Measurements from ENCODE around the gene ULK2. TPM values are rescaled to one million over a fixed set of nuclear protein-coding genes. Genes with fewer than 3 reads are reported as not detected.

The ULK2 gene
- total and polyA plus RNA-seq, 10 of the 15 experiments (the other 5 are each of a cell fraction or from before 2014, with no cell fraction given): 0.29 to 5.3 (median 1.6) TPM

DNA sequence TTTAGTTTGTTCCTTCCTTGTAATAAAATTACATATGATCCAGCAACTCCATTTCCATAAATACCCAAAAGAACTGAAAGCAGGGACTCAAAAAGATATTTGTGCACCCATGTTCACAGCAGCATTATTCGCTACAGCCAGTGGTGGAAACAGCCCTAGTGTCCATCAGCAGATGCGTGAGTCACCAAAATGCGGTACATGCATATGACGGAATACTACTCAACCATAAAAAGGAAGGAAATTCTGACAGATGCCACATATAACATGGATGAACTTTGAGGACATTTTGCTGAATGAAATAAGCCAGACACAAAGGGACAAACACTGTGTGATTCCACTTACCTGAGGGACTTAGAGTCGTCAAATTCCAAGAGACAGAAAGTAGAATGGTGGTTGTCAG, 142.2 kb downstream of the ULK2 start:
- H4K20me1 ChIP-seq (ENCODE audit: control insufficient read depth, insufficient read depth): no peaks in the 10 kb centered on the region
- FAIRE-seq (no peak), DNase-seq (ENCODE audit: low read depth, low spot score) (no peak), ATAC-seq (no peak)
- H3K36me3 ChIP-seq (ENCODE audit: control insufficient read depth in 2 of 2, insufficient read depth in 2 of 2, low read length in 1 of 2): no peaks in the 10 kb centered on the region
- intact Hi-C loops (cut with micrococcal nuclease; ENCODE audit: unreplicated experiment) (no loop called here), in situ Hi-C loops (cut with MboI) (no loop called here)
- no peak overlapping the region for H2AFZ ChIP-seq (ENCODE audit: control insufficient read depth, low read depth, low read length)
- peaks cover 0 to 2% of the 10 kb centered on the region in 2 experiments; a peak in 1 of 4 replicates for H3K27me3 ChIP-seq (replicated peaks in 1 of 2; ENCODE audit: control insufficient read depth in 2 of 2, insufficient read depth in 2 of 2, low read length in 1 of 2)
- ChIA-PET CTCF (no interaction called here), POLR2A (no interaction called here), SMC1A (ENCODE audit: uncharacterized antibody, unreplicated experiment) (no interaction called here), RAD21 (ENCODE audit: unreplicated experiment) (no interaction called here)
- no peaks in the 10 kb centered on the region for H3K9me3 ChIP-seq (replicated peaks; ENCODE audit: control insufficient read depth, insufficient read depth, low read length)
- no peak overlapping the region for H3K9ac ChIP-seq (ENCODE audit: control insufficient read depth, insufficient read depth, low read length)
- no peak overlapping the region for H3K4me2 ChIP-seq (ENCODE audit: control insufficient read depth, insufficient read depth)
- BruUV-seq (replicated peaks): no TSS peak
- H3K4me1 ChIP-seq (ENCODE audit: control insufficient read depth, insufficient read depth, low read length): no peaks in the 10 kb centered on the region
- H3K27ac ChIP-seq (ENCODE audit: control insufficient read depth, insufficient read depth): no peak overlapping the region
- no peaks in the 10 kb centered on the region for H3K79me2 ChIP-seq (ENCODE audit: control insufficient read depth, insufficient read depth, low read length)
- WGBS (ENCODE audit: insufficient coverage, insufficient replicate concordance, low lambda C conversion rate, missing lambda C conversion rate): 61% methylated on average over 5 of the region's 5 CpGs
- no peak overlapping the region for H3K4me3 ChIP-seq
- TF ChIP-seq NFXL1 (IDR thresholded peaks at IDR 0.05; ENCODE audit: borderline replicate concordance) (no peak), NFYA (IDR thresholded peaks at IDR 0.05; ENCODE audit: borderline replicate concordance, low read depth, low read length) (no peak), MTA3 (IDR thresholded peaks at IDR 0.05; ENCODE audit: borderline replicate concordance, low read length) (no peak), SREBF2 (IDR thresholded peaks at IDR 0.05; ENCODE audit: low read length) (no peak), RCOR1 (conservative IDR thresholded peaks at IDR 0.05; ENCODE audit: low read depth, low read length) (no peak), ZNF274 (IDR thresholded peaks at IDR 0.05; ENCODE audit: insufficient read depth, insufficient read length) (no peak), PML (IDR thresholded peaks at IDR 0.05; ENCODE audit: low read length) (no peak), NBN (IDR thresholded peaks at IDR 0.05) (no peak), ZNF217 (IDR thresholded peaks at IDR 0.05) (no peak), CREB1 (IDR thresholded peaks at IDR 0.05; ENCODE audit: low read depth) (no peak), FOS (IDR thresholded peaks at IDR 0.05; ENCODE audit: borderline replicate concordance, extremely low read depth, insufficient read length) (no peak), BCL11A (IDR thresholded peaks at IDR 0.05; ENCODE audit: low read depth, low read length) (no peak), REST (IDR thresholded peaks at IDR 0.05; ENCODE audit: low read depth, low read length) (no peak), CBX5 (IDR thresholded peaks at IDR 0.05; ENCODE audit: low read depth) (no peak), ZBED1 (IDR thresholded peaks at IDR 0.05; ENCODE audit: borderline replicate concordance) (no peak)
- TF ChIP-seq, protein P1, sequence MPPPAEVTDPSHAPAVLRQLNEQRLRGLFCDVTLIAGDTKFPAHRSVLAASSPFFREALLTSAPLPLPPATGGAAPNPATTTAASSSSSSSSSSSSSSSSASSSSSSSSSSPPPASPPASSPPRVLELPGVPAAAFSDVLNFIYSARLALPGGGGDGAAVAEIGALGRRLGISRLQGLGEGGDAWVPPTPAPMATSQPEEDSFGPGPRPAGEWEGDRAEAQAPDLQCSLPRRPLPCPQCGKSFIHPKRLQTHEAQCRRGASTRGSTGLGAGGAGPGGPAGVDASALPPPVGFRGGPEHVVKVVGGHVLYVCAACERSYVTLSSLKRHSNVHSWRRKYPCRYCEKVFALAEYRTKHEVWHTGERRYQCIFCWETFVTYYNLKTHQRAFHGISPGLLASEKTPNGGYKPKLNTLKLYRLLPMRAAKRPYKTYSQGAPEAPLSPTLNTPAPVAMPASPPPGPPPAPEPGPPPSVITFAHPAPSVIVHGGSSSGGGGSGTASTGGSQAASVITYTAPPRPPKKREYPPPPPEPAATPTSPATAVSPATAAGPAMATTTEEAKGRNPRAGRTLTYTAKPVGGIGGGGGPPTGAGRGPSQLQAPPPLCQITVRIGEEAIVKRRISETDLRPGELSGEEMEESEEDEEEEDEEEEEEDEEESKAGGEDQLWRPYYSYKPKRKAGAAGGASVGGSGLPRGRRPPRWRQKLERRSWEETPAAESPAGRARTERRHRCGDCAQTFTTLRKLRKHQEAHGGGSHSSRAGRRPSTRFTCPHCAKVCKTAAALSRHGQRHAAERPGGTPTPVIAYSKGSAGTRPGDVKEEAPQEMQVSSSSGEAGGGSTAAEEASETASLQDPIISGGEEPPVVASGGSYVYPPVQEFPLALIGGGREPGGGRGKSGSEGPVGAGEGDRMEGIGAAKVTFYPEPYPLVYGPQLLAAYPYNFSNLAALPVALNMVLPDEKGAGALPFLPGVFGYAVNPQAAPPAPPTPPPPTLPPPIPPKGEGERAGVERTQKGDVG (CRISPR knock-in tag; IDR thresholded peaks at IDR 0.05): no peak
- TF ChIP-seq, protein P2, sequence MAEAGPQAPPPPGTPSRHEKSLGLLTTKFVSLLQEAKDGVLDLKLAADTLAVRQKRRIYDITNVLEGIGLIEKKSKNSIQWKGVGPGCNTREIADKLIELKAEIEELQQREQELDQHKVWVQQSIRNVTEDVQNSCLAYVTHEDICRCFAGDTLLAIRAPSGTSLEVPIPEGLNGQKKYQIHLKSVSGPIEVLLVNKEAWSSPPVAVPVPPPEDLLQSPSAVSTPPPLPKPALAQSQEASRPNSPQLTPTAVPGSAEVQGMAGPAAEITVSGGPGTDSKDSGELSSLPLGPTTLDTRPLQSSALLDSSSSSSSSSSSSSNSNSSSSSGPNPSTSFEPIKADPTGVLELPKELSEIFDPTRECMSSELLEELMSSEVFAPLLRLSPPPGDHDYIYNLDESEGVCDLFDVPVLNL (IDR thresholded peaks at IDR 0.05; ENCODE audit: low read depth, low read length): no peak
- TF ChIP-seq, protein P3, sequence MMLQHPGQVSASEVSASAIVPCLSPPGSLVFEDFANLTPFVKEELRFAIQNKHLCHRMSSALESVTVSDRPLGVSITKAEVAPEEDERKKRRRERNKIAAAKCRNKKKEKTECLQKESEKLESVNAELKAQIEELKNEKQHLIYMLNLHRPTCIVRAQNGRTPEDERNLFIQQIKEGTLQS (IDR thresholded peaks at IDR 0.05; ENCODE audit: borderline replicate concordance, extremely low read depth, low read depth, low read length): no peak
